Activated CD4-positive, CD25-positive, alpha-beta regulatory T cell treated with anti-CD3 and anti-CD28 coated beads, Interleukin-2, amount 50 U/mL, for 24 hours (primary cell): ENCODE measurements around the gene GLI3.

ENCODE experiments used
- ATAC-seq, 2 donors: fragments of 150-1000 bp; cut with Tn5 transposase; one replicate each; pipeline ENCODE4 v1.10.0; 2021; ENCODE audit warnings: mild to moderate bottlenecking in 1 of 2, moderate library complexity in 1 of 2

The GLI3 gene

GRCh38 chr7:42100156-42100508 is 136.9 kb downstream of the GLI3 start:
- no peak for ATAC-seq

DNA sequence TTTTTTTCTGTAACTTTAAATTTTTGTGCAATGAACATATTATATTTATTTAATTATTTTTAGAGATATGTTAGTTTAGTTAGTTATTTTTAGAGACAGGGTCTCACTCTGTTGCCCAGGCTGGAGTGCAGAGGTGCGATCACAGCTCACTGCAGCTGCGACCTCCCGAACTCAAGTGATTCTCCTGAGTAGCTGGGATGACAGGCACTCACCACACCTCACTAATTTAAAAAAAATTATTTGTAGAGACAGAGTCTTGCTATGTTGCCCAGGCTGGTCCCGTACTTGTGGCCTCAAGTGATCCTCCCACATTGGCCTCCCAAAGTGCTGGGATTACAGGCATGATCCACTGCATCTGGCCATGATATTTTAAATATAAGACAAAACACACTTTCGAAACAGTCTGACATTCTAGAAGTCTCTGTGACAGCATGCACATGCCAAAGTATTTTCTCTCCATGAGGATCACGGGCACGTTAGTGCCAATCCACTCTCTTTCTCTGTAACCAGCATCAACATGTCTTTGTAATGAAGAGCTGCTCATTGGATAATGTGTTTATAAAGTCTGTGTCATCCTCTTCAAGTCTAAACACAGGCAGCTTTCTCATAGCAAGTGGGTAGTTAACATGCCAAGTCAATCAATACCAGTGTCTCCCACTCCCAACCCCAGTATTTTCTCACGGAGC is 137.4 kb downstream of the GLI3 start:
- ATAC-seq, result no peak

DNA sequence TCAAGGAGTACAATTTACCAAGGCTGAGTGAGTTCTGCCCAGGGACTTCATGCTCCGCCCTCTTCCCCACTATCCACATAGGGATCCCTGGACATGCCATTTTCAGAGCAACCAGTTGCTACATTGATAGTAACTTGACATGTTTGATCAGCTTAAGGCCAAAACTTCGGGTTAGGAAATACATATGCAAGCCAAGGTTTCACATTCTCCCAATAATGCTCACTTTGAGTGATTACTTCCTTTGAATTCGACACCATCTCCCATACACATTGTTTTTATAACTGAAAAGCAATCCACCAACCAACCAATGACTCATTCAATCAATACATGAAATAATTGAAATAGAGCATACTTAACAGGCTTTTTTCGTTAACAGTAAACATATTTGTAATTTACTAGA is 137.9 kb downstream of the GLI3 start:
- no peak for ATAC-seq

GRCh38 chr7:42097752-42098151 is 139.3 kb downstream of the GLI3 start:
- no peak for ATAC-seq

DNA sequence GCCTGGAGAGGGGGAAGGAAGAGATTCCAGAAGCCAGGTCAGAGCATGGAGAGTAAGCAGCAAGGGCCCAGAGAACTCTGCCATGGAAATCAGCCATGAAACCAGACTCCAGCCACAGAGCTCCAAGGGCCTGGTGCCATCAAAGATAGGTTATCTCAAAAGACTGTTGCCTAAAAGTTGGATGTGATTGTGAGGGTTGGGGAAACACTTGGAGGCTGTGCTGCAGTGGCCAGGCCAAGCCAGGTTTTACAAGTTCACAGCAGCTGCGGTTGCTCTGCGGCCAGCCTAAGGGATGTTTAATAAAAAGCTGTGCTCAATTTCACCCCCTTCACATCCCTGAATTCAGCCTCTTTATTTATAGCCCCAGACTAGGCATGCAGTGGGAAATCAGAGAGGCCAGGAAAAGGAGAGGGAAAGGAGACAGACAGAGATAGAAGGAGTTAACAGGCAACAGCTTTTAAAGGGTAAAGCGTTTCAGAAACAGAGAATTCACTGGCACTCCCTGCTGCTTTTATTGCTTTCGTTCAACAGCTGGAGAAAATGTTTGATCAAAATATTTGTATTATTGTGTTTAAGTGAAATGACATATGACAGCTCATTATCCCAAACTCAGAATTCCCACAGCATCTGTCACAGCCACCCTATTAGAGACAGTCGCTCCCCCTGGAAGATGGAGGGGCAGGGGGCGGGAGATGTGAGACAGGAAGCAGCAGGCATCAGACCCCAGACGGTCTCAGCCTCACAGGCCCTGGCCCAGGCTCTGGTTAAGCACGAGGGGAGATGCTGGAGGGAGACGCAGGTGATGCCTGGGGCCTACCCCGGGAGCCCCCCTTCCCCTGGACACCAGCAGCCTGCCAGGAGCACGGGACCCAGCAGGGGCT is 140.1 kb downstream of the GLI3 start:
- ATAC-seq, result no peak

GRCh38 chr7:42096268-42096667 is 140.7 kb downstream of the GLI3 start:
- ATAC-seq, result no peak

DNA sequence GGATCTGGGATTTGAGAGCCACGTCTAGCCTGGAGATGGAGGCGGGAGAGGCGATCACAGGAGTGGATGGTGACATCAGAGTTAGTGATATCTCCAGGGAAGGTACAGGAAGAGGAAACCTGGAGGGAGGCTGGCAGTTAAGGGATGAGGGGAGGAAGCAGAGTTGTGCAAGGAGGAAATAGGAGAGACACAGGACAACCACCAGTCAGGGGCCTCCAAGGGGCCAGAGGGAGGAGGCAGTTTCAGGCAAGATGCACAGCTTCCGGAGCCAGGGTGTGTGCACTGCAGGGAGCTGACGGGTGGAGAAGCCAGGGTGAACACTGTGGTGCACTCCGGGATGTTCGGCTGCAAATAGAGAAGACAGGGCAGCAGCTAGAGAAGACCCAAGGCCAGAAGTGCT is 141.2 kb downstream of the GLI3 start:
- ATAC-seq, result no peak

GRCh38 chr7:42093349-42093905 is 143.6 kb downstream of the GLI3 start:
- ATAC-seq, result no peak

DNA sequence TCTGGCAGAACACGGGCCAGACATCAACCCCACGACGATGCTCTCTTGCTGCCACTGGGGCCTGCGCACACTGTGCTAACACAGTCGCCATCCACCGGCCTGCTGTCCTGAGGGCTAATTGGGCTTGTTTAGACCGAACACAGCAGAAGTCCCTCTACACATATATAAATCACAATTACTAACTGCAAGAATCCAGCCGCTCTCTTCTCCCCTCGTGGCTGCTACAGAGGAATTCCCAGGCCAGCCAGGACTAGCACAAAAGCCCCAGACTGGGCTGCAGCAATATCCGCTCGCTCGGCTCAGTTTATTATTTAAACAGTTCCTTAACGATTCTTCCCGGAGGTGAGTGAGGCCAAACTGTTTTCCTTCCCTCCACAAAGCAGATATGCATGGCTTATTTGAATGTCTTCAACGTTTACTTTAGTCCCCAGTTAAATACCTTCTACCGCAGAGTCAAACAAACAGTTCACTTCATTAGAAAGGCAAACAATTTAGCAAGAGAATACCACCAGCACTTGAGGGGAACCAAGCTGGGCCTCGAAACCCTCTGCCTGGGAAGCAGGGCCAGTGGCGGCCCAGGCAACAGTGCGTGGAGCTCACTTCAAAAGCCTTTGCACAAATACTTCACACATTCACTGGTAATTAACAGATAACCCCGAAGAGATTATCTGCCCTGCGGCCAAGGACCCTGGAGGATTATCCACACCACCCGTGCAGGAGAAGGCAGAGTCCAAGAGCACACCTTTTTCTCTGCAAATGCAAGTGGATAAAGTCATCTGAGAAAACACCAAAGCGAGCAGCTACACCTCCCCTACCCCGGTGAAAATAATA is 145.3 kb downstream of the GLI3 start:
- ATAC-seq, result no peak

DNA sequence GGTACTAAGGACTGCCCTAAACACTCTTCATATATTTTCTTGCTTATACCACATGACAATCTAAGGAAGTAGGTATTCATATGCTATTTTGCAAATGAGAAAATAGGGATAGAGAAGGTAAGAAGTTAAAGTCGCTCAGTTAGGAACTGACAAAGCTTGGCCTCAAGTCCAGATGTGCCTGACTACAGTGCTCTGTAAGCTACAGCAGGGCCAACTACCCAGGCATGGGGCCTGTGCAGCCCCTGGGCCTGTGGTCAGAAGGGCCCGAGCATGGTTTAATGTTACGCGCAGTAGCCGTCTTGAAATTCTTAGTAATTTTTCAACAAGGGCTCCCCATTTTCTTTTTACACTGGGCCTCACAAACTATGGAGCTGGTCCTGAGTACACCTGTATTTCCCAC is 146.2 kb downstream of the GLI3 start:
- no peak for ATAC-seq

DNA sequence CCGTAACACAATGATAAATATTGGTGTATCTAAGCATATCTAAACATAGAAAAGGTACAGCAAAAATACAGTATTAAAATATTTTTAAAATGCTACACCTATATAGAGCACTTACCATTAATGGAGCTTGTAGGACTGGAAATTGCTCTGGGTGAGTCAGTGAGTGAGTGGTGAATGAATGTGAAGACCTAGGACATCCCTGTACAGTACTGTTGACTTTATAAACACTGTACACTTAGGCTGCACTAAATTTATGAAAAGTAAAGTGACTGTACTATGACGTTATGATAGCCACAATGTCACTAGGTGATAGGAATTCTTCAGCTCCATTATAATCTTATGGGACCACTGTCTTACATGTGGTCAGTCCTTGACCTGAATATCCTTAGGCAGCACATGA is 147.0 kb downstream of the GLI3 start:
- no peak for ATAC-seq

DNA sequence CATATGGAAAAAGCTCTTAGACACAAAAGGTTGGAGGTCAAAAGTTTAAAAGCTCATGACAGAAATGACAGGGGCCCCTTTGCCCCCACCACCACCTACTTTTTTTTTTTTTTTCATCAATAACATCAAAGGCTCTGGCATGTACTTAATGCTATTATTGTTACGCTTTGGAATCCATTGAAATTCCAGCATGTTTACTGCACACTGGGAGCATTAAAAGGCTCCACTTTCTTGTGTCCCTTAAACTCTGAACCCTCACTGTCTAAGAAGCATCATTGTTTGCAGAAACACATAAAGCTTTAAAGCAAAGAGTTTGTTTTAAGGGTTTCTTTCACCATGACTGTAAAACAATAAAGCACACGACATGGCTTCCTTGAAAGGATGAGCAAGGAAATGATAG is 149.4 kb downstream of the GLI3 start:
- ATAC-seq, result no peak

DNA sequence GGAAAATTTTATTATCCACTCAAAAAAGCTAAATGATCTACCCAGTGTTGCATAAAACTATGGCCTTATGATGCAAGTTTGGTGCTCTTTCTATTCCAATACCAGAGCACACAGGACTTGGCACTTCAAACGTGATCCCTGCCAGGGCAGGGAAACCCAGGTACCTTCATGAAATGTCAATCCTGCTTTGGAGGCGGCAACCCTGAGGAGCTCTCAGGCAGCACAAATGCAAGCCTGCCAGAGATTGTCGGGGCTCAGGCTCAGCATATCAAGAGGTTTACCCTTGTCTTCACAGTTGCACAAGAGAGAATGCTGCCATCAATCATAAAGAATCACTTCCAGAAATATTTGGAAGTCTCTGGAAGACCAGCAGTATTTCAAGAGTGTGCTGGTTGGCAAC is 151.5 kb downstream of the GLI3 start:
- ATAC-seq, result no peak

GRCh38 chr7:42084263-42084662 is 152.7 kb downstream of the GLI3 start:
- no peak for ATAC-seq

DNA sequence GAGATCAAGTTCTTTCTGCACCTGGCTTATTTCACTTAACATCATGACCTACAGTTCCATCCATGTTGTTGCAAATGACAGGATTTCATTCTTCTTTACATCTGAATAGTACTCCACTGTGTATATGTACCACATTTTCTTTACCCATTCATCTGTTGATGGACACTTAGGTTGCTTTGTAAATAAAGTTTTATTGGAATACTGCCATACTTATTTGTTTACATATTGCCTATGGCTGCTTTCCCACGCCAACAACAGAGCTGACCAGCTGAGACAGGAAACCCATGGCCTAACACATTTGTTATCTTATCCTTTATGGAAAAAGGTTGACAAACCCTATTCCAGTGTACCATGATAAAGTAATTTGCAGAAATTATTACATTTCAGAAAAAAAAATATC is 153.7 kb downstream of the GLI3 start:
- ATAC-seq, result no peak

DNA sequence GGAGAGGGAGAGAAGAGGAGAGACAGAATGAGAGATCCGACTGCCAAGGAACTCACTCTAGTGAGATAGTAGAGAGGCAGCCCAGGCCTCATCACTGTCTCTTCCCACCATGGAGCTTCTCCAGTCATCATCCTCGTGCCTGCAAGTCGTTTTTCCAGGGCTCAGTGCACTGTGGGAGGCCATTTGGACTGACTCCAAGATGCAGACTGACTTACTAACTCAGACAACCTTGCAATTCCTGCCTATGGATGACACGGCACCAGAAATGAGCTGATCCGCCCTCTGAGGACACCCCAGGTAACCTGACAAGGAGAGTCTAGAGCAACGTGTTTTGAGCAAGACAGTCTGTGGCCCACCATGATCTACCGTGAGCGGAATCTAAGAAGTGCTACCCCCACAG is 154.9 kb downstream of the GLI3 start:
- no peak for ATAC-seq

DNA sequence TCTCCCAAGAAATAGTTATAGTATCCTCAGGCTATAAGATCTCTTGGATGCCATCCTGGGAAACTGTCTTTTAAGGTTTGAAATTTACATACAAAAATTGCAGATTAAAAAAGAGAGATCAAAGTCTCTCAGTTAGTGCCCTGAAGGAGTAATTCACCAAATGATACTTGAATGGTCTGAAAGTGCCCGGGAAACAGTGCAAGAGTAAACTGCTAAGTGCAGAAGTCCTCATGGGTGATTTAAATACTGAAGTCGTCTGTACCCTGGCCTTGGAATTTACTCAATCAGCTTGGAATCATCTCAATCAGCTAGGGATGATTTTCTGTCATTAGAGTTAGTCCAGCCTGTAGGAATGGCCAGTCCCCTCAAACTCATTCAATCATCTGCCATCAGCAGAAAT is 155.3 kb downstream of the GLI3 start:
- no peak for ATAC-seq

- ATAC-seq, result no peak
These were observed 156.0 kb downstream of the GLI3 start for GRCh38 chr7:42080841-42081586.

GRCh38 chr7:42077271-42078135 is 159.5 kb downstream of the GLI3 start:
- ATAC-seq, result no peak

DNA sequence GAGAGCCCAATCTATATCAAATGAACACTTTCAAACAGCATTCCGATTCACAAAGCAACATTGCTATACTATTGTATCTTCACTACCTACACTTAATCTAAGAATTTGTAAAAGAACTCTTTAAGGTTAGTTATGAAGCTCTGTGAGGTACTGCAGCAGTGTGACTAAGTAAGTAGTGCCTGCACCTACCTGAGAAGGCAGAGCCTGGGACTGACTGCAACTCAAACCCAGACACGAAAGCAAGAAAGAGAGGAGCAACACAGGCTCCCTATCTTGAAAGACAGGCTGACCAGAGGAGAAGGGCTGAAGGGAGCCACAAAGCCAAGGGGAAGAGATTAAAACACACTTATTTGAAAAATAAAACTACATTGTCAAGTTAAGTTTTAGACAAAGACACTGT is 160.1 kb downstream of the GLI3 start:
- no peak for ATAC-seq

GRCh38 chr7:42075418-42075817 is 161.6 kb downstream of the GLI3 start:
- ATAC-seq, result no peak

GRCh38 chr7:42074076-42074475 is 162.9 kb downstream of the GLI3 start:
- ATAC-seq, result no peak
